Keratinocyte (primary cell): Measurements from ENCODE around the gene ITGAD. TPM values are rescaled to one million over a fixed set of nuclear protein-coding genes. Genes with fewer than 3 reads are reported as not detected.

Source experiments
- DNase-seq: peaks from one replicate; pipeline ENCODE4 v3.0.0-alpha.2; 2011; ENCODE audit warnings: low read depth, missing footprints, low spot score
- FAIRE-seq: peaks from 2 replicates; lab custom pipeline; 2011; peaks lifted over from hg19 to GRCh38; lab: Jason Lieb, UNC
- H2AFZ ChIP-seq: 2 replicates; pipeline ENCODE4 v1.6.0; 2012; ENCODE audit warnings: low read length, control low read depth, inconsistent platforms; ENCODE audit not compliant: control insufficient read depth
- H3K27ac ChIP-seq: 2 replicates; pipeline ENCODE4 v1.5.1; 2011; ENCODE audit warnings: low read length; ENCODE audit not compliant: control insufficient read depth, insufficient read depth
- H3K27me3 ChIP-seq: 3 replicates; pipeline ENCODE4 v1.6.0; 2011; ENCODE audit warnings: low read length; ENCODE audit not compliant: control insufficient read depth, insufficient read depth; ENCODE audit errors: extremely low read depth
- H3K36me3 ChIP-seq, 2 experiments: 2 replicates in 1 of 2; 3 replicates in 1 of 2; pipeline ENCODE4 v1.5.1; 2011; ENCODE audit warnings: low read length in 2 of 2, mild to moderate bottlenecking in 1 of 2; ENCODE audit not compliant: control insufficient read depth in 2 of 2, insufficient read depth in 2 of 2; ENCODE audit errors: extremely low read depth in 1 of 2
- H3K4me1 ChIP-seq: 3 replicates; pipeline ENCODE4 v1.5.1; 2011; ENCODE audit warnings: low read length; ENCODE audit not compliant: control insufficient read depth, insufficient read depth; ENCODE audit errors: extremely low read depth
- H3K4me2 ChIP-seq: 3 replicates; pipeline ENCODE4 v1.6.0; 2011; ENCODE audit warnings: low read depth, low read length; ENCODE audit not compliant: control insufficient read depth, insufficient read depth; ENCODE audit errors: extremely low read depth
- H3K4me3 ChIP-seq, 3 experiments: fragments of 200-600 bp in 1 of 3; sonication (generic) in 1 of 3; 2 replicates in 2 of 3; 3 replicates in 1 of 3; pipeline ENCODE4 v1.5.1; 2011 to 2016; ENCODE audit warnings: low read length in 3 of 3, mild to moderate bottlenecking in 3 of 3, control low read depth in 2 of 3, inconsistent platforms in 1 of 3, low read depth in 1 of 3, mixed read lengths in 1 of 3, mixed run types in 1 of 3, moderate library complexity in 1 of 3; ENCODE audit not compliant: control insufficient read depth in 2 of 3, insufficient read depth in 2 of 3; ENCODE audit errors: extremely low read depth in 1 of 3
- H3K79me2 ChIP-seq: 2 replicates; pipeline ENCODE4 v1.6.0; 2012; ENCODE audit warnings: low read length; ENCODE audit not compliant: control insufficient read depth, insufficient read depth
- H3K9ac ChIP-seq: 3 replicates; pipeline ENCODE4 v1.6.0; 2011; ENCODE audit warnings: low read length; ENCODE audit not compliant: control insufficient read depth, insufficient read depth; ENCODE audit errors: extremely low read depth
- H3K9me1 ChIP-seq: 3 replicates; pipeline ENCODE4 v1.6.0; 2011; ENCODE audit warnings: low read length; ENCODE audit not compliant: control insufficient read depth, insufficient read depth; ENCODE audit errors: extremely low read depth
- H3K9me3 ChIP-seq: 2 replicates; pipeline ENCODE4 v1.5.1; 2012; ENCODE audit warnings: low read depth, low read length; ENCODE audit not compliant: control insufficient read depth
- H4K20me1 ChIP-seq: 3 replicates; pipeline ENCODE4 v1.6.0; 2011; ENCODE audit warnings: low read length; ENCODE audit not compliant: control insufficient read depth, insufficient read depth; ENCODE audit errors: extremely low read depth
- CTCF ChIP-seq, 3 experiments: IDR thresholded peaks in 1 of 3; conservative IDR thresholded peaks in 1 of 3; optimal IDR thresholded peaks in 1 of 3; 2 replicates in 2 of 3; 3 replicates in 1 of 3; pipeline versions ENCODE3 to v1.5.1; 2011; ENCODE audit warnings: low read length in 3 of 3, mild to moderate bottlenecking in 3 of 3, moderate library complexity in 2 of 3, control low read depth in 1 of 3, inconsistent platforms in 1 of 3; ENCODE audit not compliant: insufficient read depth in 2 of 3; ENCODE audit errors: extremely low read depth in 1 of 3
- EZH2 ChIP-seq: IDR thresholded peaks from one replicate; pipeline ENCODE4 v1.6.1; 2012; ENCODE audit warnings: inconsistent platforms, mild to moderate bottlenecking, low read length, moderate library complexity
- dilution Hi-C: fragments of 300-500 bp; cut with MboI; formaldehyde crosslinking; loops from one replicate; pipeline ENCODE4 v1.7.0; 2020; ENCODE audit warnings: low sequenced_read_pairs; ENCODE audit not compliant: extremely low pct_ligation_motif_present
- polyA plus RNA-seq, 5 experiments: library from polyadenylated mRNA; depleted of rRNA in 3 of 5; stranded (reverse) in 3 of 5; stranded (forward) in 1 of 5; unstranded in 1 of 5; fragments of >200 nt; gene quantifications; 1 replicate in 1 of 5; 2 replicates in 3 of 5; 3 replicates in 1 of 5; pipeline versions ENCODE4 v1.2.1 to v1.2.3, GENCODE V29; 2011 to 2012; ENCODE audit warnings: missing spikeins in 2 of 5, low read depth in 1 of 5, low replicate concordance in 1 of 5

The ITGAD gene
- polyA plus RNA-seq, 1 donor (not counting 4 experiments of a cell fraction or from before 2014, with no cell fraction given): not detected

DNA sequence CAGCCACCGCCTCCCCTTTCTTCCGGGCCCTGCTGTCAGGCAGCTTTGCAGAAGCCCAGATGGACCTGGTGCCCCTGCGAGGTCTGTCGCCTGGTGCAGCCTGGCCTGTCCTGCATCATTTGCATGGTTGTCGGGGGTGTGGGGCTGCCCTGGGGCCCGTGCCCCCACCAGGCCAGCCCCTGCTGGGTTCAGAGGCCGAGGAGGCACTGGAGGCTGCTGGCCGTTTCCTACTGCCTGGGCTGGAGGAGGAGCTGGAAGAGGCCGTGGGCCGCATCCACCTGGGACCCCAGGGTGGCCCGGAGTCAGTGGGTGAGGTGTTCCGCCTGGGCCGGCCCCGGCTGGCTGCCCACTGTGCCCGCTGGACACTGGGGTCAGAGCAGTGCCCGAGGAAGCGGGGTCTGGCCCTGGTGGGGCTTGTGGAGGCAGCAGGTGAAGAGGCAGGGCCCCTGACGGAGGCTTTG, 73.3 kb downstream of the ITGAD start:
- Histone ChIP-seq H4K20me1 (no peaks in the 10 kb centered on the region), H2AFZ (no peak overlapping the region), H3K4me3 (no peak overlapping the region), H3K4me1 (no peaks in the 10 kb centered on the region), H3K9ac (no peak overlapping the region), H3K36me3 (peaks cover 9 to 22% of the 10 kb centered on the region in 2 experiments), H3K4me2 (no peak overlapping the region), H3K27me3 (no peaks in the 10 kb centered on the region), H3K79me2 (no peaks in the 10 kb centered on the region), H3K9me3 (no peaks in the 10 kb centered on the region), H3K27ac (no peak overlapping the region), H3K9me1 (no peaks in the 10 kb centered on the region)
- dilution Hi-C loops: no loop called here
- FAIRE-seq: no peak
- no peak for DNase-seq
- TF ChIP-seq CTCF (optimal IDR thresholded peaks at IDR 0.05 in 1 of 3, IDR thresholded peaks at IDR 0.05 in 1 of 3, conservative IDR thresholded peaks at IDR 0.05 in 1 of 3; ENCODE audit: extremely low read depth in 1 of 3, insufficient read depth in 2 of 3, low read length in 3 of 3) (no peak), EZH2 (no peak)

- no peaks in the 10 kb centered on the region for H3K27me3 ChIP-seq
- H3K4me1 ChIP-seq: peaks cover 3% of the 10 kb centered on the region
- peaks cover 8 to 18% of the 10 kb centered on the region in 2 experiments for H3K36me3 ChIP-seq
- dilution Hi-C loops: no loop called here
- TF ChIP-seq CTCF (optimal IDR thresholded peaks at IDR 0.05 in 1 of 3, IDR thresholded peaks at IDR 0.05 in 1 of 3, conservative IDR thresholded peaks at IDR 0.05 in 1 of 3; ENCODE audit: extremely low read depth in 1 of 3, insufficient read depth in 2 of 3, low read length in 3 of 3): no peak
- TF ChIP-seq EZH2: no peak
- DNase-seq (no peak), FAIRE-seq (no peak)
- no peaks in the 10 kb centered on the region for H4K20me1 ChIP-seq
- H3K9ac ChIP-seq: no peak overlapping the region
- H3K4me3 ChIP-seq: no peak overlapping the region
- H2AFZ ChIP-seq: no peak overlapping the region
- H3K9me1 ChIP-seq: no peaks in the 10 kb centered on the region
- H3K79me2 ChIP-seq: no peaks in the 10 kb centered on the region
- H3K4me2 ChIP-seq: no peak overlapping the region
- no peak overlapping the region for H3K27ac ChIP-seq
- no peaks in the 10 kb centered on the region for H3K9me3 ChIP-seq
These were observed 74.1 kb downstream of the ITGAD start for GRCh38 chr16:31467151-31467773.
